ENCODE measurements around the gene ECSCR. TPM values are rescaled to one million over a fixed set of nuclear protein-coding genes. Genes with fewer than 3 reads are reported as not detected.
"Not testable (repeated sequence)": the region's sequence is repeated elsewhere in the genome, so short reads cannot be mapped to it uniquely, and the experiment has no call there.

The ECSCR gene
- total and polyA plus RNA-seq, 4 donors: 10.3 to 63.2 (median 22.8) TPM

DNA sequence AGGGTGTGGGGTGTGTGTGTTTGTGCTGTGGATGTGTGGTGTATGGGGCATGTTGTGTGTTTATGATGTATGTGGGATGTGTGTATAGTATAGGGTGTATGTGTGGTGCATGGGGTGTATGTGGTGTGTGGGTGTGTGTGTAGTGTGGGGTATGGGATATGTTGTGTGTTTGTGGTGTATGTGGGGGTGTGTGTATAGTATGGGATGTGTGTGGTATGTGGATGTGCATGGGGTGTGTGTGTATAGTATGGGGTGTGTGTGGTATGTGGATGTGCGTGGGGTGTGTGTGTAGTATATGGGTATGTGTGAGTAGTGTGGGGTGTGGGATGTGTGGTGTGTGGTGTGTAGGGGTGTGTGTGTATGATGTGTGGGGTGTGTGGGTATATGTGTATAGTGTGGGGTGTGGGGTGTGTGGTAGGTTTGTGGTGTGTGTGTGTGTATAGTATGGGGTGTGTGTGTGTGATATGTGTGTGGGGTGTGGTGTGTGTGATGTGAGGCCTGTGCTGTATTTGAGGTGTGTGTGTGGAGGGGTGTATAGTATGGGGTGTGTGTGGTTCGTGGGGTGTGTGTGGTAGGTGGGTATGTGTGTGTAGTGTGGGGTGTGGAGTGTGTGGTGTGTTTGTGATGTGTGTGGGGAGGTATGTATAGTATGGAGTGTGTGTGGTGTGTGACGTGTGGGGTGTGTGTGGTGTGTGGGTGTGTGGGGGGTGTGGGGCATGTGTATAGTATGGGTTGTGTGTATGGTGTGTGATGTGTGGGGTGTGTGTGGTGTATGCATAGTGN, 10.5 kb downstream of the ECSCR start:
- H3K27ac ChIP-seq (ENCODE audit: low read depth, low read length): no peak overlapping the region
- peaks cover 5% of the 10 kb centered on the region for H3K36me3 ChIP-seq (ENCODE audit: control insufficient read depth, insufficient read depth, low read length)
- H3K27me3 ChIP-seq (ENCODE audit: control insufficient read depth, insufficient read depth, low read length): no peaks in the 10 kb centered on the region
- no peak overlapping the region for H3K4me3 ChIP-seq (ENCODE audit: low read depth, low read length)
- H3K4me1 ChIP-seq (ENCODE audit: control insufficient read depth, insufficient read depth, low read length): no peaks in the 10 kb centered on the region
- WGBS (ENCODE audit: insufficient coverage): 84% methylated on average over 3 of the region's 3 CpGs
- no peak for DNase-seq (ENCODE audit: low read depth in 4 of 6, low spot score in 6 of 6)
- H3K9me3 ChIP-seq (ENCODE audit: control insufficient read depth, insufficient read depth, low read length): no peaks in the 10 kb centered on the region

DNA sequence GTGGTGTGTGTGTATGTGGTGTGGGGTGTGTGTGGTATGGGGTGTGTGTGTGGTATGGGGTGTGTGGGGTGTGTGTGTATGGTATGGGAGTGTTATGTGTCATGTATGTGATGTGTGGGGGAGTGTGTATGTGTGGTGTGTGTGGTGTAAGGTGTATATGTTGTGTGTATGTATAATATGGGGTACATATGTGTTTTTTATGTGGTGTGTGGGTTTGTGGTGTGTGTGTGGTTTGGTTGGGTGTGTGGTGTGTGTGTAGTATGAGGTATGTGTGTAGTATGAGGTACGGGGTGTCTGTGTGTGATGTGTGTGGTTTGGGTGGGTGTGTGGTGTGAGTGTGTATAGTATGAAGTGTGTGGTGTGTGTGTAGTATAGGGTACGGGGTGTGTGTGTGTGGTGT, 11.4 kb downstream of the ECSCR start:
- H3K27ac ChIP-seq (ENCODE audit: low read depth, low read length): no peak overlapping the region
- 100% methylated on average over 2 of the region's 2 CpGs for whole genome bisulfite sequencing (ENCODE audit: insufficient coverage)
- H3K36me3 ChIP-seq (ENCODE audit: control insufficient read depth, insufficient read depth, low read length): peaks cover 5% of the 10 kb centered on the region
- H3K4me1 ChIP-seq (ENCODE audit: control insufficient read depth, insufficient read depth, low read length): no peaks in the 10 kb centered on the region
- no peak overlapping the region for H3K4me3 ChIP-seq (ENCODE audit: low read depth, low read length)
- no peaks in the 10 kb centered on the region for H3K27me3 ChIP-seq (ENCODE audit: control insufficient read depth, insufficient read depth, low read length)
- no peaks in the 10 kb centered on the region for H3K9me3 ChIP-seq (ENCODE audit: control insufficient read depth, insufficient read depth, low read length)
- DNase-seq (ENCODE audit: low read depth in 4 of 6, low spot score in 6 of 6): no peak

DNA sequence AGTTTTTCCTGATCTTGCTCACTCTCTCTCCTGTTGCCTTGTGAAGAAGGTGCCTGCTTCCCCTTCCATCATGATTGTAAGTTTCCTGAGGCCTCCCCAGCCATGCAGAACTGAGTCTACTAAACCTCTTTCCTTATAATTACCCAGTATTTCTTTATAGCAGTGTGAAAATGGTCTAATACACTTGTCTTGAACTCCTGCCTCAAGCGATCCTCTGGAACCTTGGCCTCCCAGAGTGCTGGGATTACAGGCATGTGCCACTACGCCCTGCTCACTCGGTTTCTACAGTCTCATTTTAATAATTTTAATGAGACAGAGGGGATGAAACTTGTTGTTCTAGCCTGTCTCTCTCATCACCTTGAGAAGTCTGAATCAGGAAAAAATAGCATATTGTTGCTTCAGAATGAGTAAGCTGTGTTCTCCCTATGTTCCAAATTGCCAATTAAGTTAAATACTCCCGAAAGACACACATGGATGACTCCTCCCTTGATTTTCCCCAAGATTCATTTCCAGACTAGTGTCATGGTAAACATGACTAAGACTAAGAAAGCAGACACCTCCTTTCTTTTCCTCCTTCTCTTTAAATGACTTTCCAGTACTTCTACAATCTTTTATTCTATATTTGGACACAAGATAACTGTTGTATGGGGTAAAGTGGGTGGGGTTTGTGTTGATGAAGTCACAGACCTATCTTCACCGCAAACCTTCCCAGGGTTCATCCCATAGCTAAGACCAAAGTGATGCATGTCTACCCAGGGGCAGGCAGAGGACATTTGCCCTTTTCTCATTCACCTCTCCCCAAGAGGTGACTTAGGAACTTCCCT, 15.4 kb downstream of the ECSCR start:
- Histone ChIP-seq H3K36me3 (ENCODE audit: control insufficient read depth, insufficient read depth, low read length) (peaks cover 3% of the 10 kb centered on the region), H3K4me3 (ENCODE audit: low read depth, low read length) (no peak overlapping the region), H3K27me3 (ENCODE audit: control insufficient read depth, insufficient read depth, low read length) (no peaks in the 10 kb centered on the region), H3K27ac (ENCODE audit: low read depth, low read length) (no peak overlapping the region), H3K9me3 (ENCODE audit: control insufficient read depth, insufficient read depth, low read length) (no peaks in the 10 kb centered on the region), H3K4me1 (ENCODE audit: control insufficient read depth, insufficient read depth, low read length) (no peaks in the 10 kb centered on the region)
- WGBS (ENCODE audit: insufficient coverage): 89% methylated on average over 3 of the region's 5 CpGs
- DNase-seq (ENCODE audit: low read depth in 4 of 6, low spot score in 6 of 6): peak in 1 of 6 donors; percentile 49

DNA sequence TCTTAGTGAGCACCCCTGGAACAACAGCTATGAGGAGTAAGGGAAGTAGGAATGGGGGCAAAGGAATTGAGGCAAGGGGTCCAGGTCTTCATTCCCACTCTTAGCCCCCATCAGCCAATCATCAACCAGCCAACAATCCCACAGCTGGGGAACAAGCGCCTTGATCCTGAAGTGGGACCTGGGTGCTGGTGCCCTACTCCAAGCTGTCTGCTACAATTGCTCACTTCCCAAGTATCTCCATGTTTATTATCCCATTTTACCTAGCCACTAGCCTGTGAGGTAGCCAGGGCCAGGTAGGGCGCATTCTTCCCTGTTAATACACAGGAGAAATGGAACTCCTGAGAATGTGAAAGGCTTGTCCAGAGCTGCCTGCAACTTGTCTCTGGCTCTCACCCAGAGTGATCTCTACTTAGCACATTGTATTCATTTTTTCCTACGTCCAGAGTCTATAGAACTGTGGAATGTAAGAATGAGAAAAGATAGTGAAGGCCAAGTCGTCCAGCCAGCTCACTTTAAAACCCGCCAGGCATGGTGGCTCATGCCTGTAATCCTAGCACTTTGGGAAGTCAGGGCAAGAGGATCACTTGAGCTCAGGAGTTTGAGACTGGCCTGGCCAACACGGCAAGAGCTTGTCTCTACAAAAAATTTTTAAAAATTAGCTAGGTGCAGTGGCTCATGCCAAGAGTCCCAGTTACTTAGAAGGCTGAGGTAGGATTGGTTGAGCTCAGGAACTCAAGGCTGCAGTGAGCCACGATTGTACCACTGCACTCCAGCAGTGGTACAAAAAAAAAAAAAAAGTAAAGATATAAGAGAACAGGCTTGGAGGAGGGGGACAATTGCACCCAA, 17.0 kb downstream of the ECSCR start:
- no peaks in the 10 kb centered on the region for H3K27me3 ChIP-seq (ENCODE audit: control insufficient read depth, insufficient read depth, low read length)
- no peaks in the 10 kb centered on the region for H3K9me3 ChIP-seq (ENCODE audit: control insufficient read depth, insufficient read depth, low read length)
- WGBS (ENCODE audit: insufficient coverage): 65% methylated on average over 5 of the region's 7 CpGs
- no peaks in the 10 kb centered on the region for H3K36me3 ChIP-seq (ENCODE audit: control insufficient read depth, insufficient read depth, low read length)
- DNase-seq (ENCODE audit: low read depth in 4 of 6, low spot score in 6 of 6): no peak
- H3K4me1 ChIP-seq (ENCODE audit: control insufficient read depth, insufficient read depth, low read length): no peaks in the 10 kb centered on the region
- no peak overlapping the region for H3K27ac ChIP-seq (ENCODE audit: low read depth, low read length)
- no peak overlapping the region for H3K4me3 ChIP-seq (ENCODE audit: low read depth, low read length)

DNA sequence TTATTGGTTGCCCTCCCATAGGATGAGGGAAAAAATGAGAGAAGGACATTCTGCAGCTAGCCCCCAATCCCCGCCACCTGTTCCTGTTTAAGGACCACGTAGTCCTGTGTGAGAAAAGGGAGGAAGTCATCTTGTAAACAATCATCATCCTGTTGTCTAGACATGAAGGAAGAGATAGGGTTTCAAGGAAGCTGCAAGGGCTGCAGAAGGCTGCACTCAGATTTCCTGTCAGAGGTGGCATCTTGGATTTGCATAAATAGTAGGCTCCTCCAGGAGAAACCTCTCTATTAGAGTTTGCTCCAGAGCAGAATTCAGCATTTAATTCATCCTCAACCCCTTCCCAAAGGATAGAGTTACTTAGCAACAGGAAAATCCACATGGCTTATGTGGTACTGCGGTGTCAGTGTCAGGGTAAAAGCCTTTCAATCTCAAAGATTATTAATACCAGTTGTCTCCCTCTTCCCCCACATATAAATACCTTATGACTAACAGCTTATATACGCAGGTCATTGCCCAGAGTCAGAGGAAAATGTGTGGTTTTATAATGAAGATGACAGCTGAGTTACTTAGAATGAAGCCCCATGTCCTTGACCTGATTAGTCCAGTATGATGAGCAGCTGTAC, 18.6 kb downstream of the ECSCR start:
- no peak overlapping the region for H3K27ac ChIP-seq (ENCODE audit: low read depth, low read length)
- no peak overlapping the region for H3K4me3 ChIP-seq (ENCODE audit: low read depth, low read length)
- WGBS (ENCODE audit: insufficient coverage): no CpG with 5 or more reads among the region's 4 CpGs

DNA sequence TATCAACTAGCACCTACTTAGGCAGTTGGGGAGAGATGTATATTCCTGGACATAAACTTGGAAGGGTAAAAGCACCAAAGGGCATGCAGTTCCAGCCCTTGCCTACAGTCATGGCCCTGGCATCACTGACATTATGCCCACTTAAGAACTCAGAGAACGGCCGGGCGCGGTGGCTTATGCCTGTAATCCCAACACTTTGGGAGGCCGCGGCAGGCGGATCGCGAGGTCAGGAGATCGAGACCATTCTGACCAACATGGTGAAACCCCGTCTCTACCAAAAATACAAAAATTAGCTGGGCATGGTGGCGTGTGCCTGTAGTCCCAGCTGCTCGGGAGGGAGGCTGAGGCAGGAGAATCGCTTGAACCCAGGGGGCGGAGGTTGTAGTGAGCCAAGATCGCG, 22.1 kb downstream of the ECSCR start:
- not testable (repeated sequence) for H3K4me3 ChIP-seq (ENCODE audit: low read depth, low read length); H3K27me3 ChIP-seq (ENCODE audit: control insufficient read depth, insufficient read depth, low read length); H3K36me3 ChIP-seq (ENCODE audit: control insufficient read depth, insufficient read depth, low read length); H3K27ac ChIP-seq (ENCODE audit: low read depth, low read length); H3K9me3 ChIP-seq (ENCODE audit: control insufficient read depth, insufficient read depth, low read length); DNase-seq (ENCODE audit: low read depth in 4 of 6, low spot score in 6 of 6)
- H3K4me1 ChIP-seq (ENCODE audit: control insufficient read depth, insufficient read depth, low read length): peaks cover 17% of the 10 kb centered on the region
- WGBS (ENCODE audit: insufficient coverage): 98% methylated on average over 5 of the region's 17 CpGs

More for the DNA sequence above, 18.6 kb downstream of the ECSCR start:
- H3K9me3 ChIP-seq (ENCODE audit: control insufficient read depth, insufficient read depth, low read length): no peaks in the 10 kb centered on the region
- H3K36me3 ChIP-seq (ENCODE audit: control insufficient read depth, insufficient read depth, low read length): no peaks in the 10 kb centered on the region
- H3K27me3 ChIP-seq (ENCODE audit: control insufficient read depth, insufficient read depth, low read length): no peaks in the 10 kb centered on the region
- H3K4me1 ChIP-seq (ENCODE audit: control insufficient read depth, insufficient read depth, low read length): peaks cover 7% of the 10 kb centered on the region
- DNase-seq (ENCODE audit: low read depth in 4 of 6, low spot score in 6 of 6): peak in 1 of 6 donors; percentile 80

DNA sequence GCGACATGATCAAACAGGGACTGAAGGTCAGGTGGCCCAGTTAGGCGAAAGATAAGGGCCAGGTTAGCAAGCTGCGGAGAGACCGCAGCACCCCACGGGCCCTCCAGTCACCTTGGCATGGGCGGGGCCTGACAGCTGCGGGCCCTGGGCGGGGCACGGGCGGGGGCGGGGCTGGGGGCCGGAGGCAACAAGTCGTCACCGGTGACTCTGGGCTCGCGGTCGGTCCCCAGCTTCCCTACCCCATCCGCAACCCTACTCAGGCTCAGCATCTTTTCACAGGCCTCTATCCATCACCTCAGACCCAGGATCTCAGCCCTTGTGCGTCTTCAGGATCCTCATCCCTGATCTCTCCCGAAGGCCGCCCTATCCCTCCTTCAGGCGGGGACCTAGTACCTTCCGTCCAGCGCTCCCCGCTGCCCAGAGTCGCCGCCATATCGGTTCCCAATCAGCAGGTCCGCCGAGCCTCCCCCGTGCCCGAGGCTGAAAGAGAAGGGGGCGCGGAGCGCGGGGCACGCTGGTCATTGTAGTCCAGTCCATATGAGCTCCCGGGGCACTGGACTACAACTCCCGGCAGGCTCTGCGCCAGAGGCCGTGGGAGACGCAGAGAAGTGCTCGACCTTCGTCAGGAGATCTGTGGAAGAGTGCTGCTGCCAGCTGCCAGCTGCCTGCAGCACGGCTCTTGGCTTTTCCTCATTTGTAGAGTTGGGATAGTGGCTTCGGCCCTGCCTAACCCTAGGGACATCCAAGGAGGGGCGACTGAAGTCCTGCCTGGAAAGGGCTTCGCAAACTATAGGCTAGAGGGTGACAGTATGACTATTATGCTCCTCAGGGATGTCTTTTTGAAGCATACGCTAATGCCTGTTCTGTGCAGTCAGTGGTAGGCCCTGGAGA, 23.3 kb downstream of the ECSCR start, which contains the start of gene DNAJC18:
Gene DNAJC18 (minus strand): TSS at position 513 of the 891 bp plus-strand sequence. CDS start 80 bp downstream, at position 433.
- WGBS (ENCODE audit: insufficient coverage): 4% methylated on average over 49 of the region's 49 CpGs
- H3K27me3 ChIP-seq (ENCODE audit: control insufficient read depth, insufficient read depth, low read length): no peaks in the 10 kb centered on the region
- H3K4me3 ChIP-seq (ENCODE audit: low read depth, low read length): peak within 1 kb of the TSS; percentile 86
- H3K4me1 ChIP-seq (ENCODE audit: control insufficient read depth, insufficient read depth, low read length): peaks cover 17% of the 10 kb centered on the region
- DNase-seq (ENCODE audit: low read depth in 4 of 6, low spot score in 6 of 6): peak; percentile 86 to 99 (median 94)
- peaks cover 18% of the 10 kb centered on the region for H3K36me3 ChIP-seq (ENCODE audit: control insufficient read depth, insufficient read depth, low read length)
- H3K27ac ChIP-seq (ENCODE audit: low read depth, low read length): peak within 1 kb of the TSS; percentile 89
- H3K9me3 ChIP-seq (ENCODE audit: control insufficient read depth, insufficient read depth, low read length): no peaks in the 10 kb centered on the region

DNA sequence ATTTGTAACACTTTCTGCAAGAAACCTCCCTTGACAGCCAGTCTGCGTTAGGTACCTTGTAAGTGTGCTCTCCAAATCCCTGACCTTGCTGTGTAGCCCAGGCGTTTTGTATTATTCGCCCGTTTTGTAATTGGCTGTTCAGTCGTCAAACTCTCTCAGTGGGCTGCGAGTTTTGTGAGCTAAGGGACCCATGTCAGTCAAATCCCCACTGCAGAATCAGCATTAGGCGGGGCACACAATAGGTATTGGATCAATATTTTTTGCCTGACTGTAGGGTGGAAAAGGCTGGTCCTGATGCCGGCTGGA, 23.9 kb downstream of the ECSCR start:
- peaks cover 17% of the 10 kb centered on the region for H3K4me1 ChIP-seq (ENCODE audit: control insufficient read depth, insufficient read depth, low read length)
- H3K27ac ChIP-seq (ENCODE audit: low read depth, low read length): peak overlapping the region; percentile 29
- no peaks in the 10 kb centered on the region for H3K9me3 ChIP-seq (ENCODE audit: control insufficient read depth, insufficient read depth, low read length)
- peaks cover 22% of the 10 kb centered on the region for H3K36me3 ChIP-seq (ENCODE audit: control insufficient read depth, insufficient read depth, low read length)
- H3K4me3 ChIP-seq (ENCODE audit: low read depth, low read length): peak overlapping the region; percentile 86
- H3K27me3 ChIP-seq (ENCODE audit: control insufficient read depth, insufficient read depth, low read length): no peaks in the 10 kb centered on the region
- peak in 1 of 6 donors; percentile 24 for DNase-seq (ENCODE audit: low read depth in 4 of 6, low spot score in 6 of 6)
- WGBS (ENCODE audit: insufficient coverage): 17% methylated on average over 8 of the region's 8 CpGs

Data from spinal cord (tissue), 10 donors.